Bronchial epithelial cell (primary cell): Measurements from ENCODE around the gene TMEM134. TPM values are rescaled to one million over a fixed set of nuclear protein-coding genes. Genes with fewer than 3 reads are reported as not detected.

Source experiments
- DNase-seq: peaks from one replicate; pipeline ENCODE4 v3.0.0-alpha.2; 2010; ENCODE audit warnings: low read depth
- FAIRE-seq: peaks from 2 replicates; lab custom pipeline; 2011; peaks lifted over from hg19 to GRCh38; lab: Jason Lieb, UNC
- H3K27me3 ChIP-seq: 2 replicates; pipeline ENCODE4 v1.5.1; 2011; ENCODE audit warnings: low read length; ENCODE audit not compliant: control insufficient read depth, insufficient read depth
- H3K36me3 ChIP-seq: 2 replicates; pipeline ENCODE4 v1.5.1; 2011; ENCODE audit warnings: low read length; ENCODE audit not compliant: control insufficient read depth, insufficient read depth
- H3K4me3 ChIP-seq: 2 replicates; pipeline ENCODE4 v1.5.1; 2011; ENCODE audit warnings: mild to moderate bottlenecking, low read depth, low read length, control low read depth
- total RNA-seq: library from RNA; depleted of rRNA; stranded (reverse); fragments of >200 nt; gene quantifications from 2 replicates; pipeline ENCODE4 v1.2.1, GENCODE V29; 2014
- TF ChIP-seq, protein P1 (sequence below): IDR thresholded peaks from 2 replicates; pipeline ENCODE4 v1.5.1; 2011; ENCODE audit warnings: mild to moderate bottlenecking, moderate library complexity, low read length, control low read depth, inconsistent platforms; ENCODE audit not compliant: insufficient read depth, severe bottlenecking

TMEM134 gene
- total RNA-seq, 1 donor from 2014 or later = 38.2 TPM

- FAIRE-seq (no peak), DNase-seq (no peak)
- H3K27me3 ChIP-seq = no peaks in the 10 kb centered on the region
- peaks cover 9% of the 10 kb centered on the region for H3K36me3 ChIP-seq
- H3K4me3 ChIP-seq = no peak overlapping the region
- TF ChIP-seq, protein P1, sequence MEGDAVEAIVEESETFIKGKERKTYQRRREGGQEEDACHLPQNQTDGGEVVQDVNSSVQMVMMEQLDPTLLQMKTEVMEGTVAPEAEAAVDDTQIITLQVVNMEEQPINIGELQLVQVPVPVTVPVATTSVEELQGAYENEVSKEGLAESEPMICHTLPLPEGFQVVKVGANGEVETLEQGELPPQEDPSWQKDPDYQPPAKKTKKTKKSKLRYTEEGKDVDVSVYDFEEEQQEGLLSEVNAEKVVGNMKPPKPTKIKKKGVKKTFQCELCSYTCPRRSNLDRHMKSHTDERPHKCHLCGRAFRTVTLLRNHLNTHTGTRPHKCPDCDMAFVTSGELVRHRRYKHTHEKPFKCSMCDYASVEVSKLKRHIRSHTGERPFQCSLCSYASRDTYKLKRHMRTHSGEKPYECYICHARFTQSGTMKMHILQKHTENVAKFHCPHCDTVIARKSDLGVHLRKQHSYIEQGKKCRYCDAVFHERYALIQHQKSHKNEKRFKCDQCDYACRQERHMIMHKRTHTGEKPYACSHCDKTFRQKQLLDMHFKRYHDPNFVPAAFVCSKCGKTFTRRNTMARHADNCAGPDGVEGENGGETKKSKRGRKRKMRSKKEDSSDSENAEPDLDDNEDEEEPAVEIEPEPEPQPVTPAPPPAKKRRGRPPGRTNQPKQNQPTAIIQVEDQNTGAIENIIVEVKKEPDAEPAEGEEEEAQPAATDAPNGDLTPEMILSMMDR = no peak
These were observed 23.5 kb downstream of the TMEM134 start for GRCh38 chr11:67445515-67445914.

DNA sequence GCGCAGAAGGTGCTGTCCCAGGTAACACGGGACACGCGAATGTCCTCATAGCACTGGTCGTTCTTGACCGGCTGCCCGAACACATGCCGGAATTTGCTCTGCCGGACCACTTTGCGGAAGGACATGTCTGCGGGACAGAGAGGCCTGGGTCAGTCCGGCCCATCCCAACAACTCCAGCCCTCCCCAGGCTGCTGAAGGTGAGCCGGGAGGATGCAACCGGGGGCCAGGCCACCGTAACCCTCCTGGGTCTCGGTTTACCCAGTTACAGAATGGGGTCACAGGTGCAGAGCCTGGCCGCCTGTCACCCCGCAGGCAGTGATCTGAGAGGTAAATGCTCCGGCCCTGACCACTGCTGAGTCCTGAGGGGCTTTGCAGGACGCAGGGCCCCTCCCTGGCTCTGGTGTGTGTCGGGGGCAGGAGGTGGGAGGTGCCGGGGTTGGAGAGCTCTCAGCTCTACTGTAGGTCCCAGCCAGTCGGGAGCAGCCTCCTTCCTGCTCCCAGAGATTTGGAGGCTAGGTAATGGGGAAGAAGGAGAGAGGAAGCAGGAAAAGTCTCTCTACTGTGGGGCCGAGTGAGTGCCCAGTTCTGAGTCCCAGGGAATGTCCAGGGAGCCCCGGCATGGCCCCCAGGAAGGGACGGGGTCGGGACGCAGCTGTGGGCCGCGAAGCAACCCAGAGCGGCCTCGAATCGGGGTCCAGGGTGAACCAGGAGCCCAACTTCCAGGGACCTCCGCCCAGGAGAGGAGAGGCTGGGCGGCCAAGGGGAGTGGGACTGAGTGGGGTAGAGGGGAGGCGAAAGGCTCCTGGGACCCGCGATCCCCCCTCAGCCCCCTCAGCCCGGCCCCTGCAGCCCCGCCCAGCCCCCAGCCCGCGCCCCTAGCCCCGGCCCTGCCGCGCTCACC, 26.3 kb downstream of the TMEM134 start:
- H3K4me3 ChIP-seq = peak overlapping the region; percentile 81
- peaks cover 14% of the 10 kb centered on the region for H3K36me3 ChIP-seq
- FAIRE-seq = no peak
- no peaks in the 10 kb centered on the region for H3K27me3 ChIP-seq
- TF ChIP-seq, protein P1 = no peak
- DNase-seq = no peak

DNA sequence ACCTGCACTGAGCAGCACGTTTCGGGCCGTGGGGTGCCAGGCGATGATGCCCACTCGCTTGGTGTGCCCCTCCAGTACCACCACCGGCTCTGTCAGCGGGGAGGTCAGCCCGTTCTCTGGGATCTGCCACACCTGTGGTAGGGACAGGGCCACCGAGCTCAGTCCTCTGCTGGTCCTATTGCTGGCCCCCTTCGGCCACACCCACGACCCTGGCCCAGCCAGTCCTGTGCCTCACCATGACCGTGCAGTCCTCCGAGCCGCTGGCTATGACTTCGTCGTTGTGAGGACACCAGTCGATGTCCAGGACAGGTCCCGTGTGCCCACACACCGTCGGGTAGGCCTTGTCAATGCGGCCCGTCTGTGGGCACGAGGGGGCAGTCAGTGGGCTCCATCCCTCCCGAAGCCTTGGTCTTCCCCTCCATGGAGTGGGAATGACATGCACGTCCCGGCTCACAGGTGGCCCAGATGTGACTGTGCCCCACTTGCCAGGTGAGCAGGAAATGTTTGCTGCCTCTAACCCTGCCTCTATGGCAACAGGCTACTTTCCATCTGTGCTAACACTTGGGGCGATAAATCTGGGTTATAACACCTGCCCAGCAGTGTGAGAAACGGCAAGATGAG, 27.2 kb downstream of the TMEM134 start:
- no peak overlapping the region for H3K4me3 ChIP-seq
- TF ChIP-seq, protein P1 = no peak
- peaks cover 15% of the 10 kb centered on the region for H3K36me3 ChIP-seq
- FAIRE-seq (no peak), DNase-seq (no peak)
- H3K27me3 ChIP-seq = no peaks in the 10 kb centered on the region

DNA sequence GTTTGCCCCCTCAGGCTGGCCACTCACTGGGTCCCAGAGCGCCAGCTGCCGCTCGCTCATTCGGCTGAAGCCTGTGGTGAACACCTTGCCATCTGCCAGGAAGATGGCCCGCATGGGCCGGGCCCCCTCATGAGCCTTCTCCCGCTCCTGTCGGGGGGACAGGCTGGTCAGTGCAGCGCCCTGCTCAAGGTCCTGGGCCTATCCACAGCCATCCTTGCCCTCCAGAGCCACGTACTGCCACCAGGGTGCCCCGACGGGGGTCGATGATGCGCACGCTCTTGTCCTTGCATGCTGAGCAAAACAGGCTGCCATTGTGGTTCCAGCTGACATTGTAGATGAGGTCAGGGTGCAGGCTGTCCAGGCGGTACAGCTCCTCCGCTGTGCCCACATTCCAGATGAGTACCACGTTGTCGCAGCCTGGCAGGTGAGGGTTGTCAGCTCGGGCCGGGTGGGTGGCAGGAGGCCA, 27.9 kb downstream of the TMEM134 start:
- DNase-seq (no peak), FAIRE-seq (no peak)
- H3K36me3 ChIP-seq = peaks cover 17% of the 10 kb centered on the region
- TF ChIP-seq, protein P1 = no peak
- H3K27me3 ChIP-seq = no peaks in the 10 kb centered on the region
- no peak overlapping the region for H3K4me3 ChIP-seq

GRCh38 chr11:67440229-67441097, 28.6 kb downstream of the TMEM134 start:
- FAIRE-seq = no peak
- peaks cover 20% of the 10 kb centered on the region for H3K36me3 ChIP-seq
- DNase-seq = no peak
- no peak overlapping the region for H3K4me3 ChIP-seq
- H3K27me3 ChIP-seq = no peaks in the 10 kb centered on the region
- TF ChIP-seq, protein P1 = no peak
